ENCODE measurements around the gene RPSA.
A peak's percentile ranks its signal among the peaks of the same experiment; 100 is the strongest.

Gene RPSA

DNA sequence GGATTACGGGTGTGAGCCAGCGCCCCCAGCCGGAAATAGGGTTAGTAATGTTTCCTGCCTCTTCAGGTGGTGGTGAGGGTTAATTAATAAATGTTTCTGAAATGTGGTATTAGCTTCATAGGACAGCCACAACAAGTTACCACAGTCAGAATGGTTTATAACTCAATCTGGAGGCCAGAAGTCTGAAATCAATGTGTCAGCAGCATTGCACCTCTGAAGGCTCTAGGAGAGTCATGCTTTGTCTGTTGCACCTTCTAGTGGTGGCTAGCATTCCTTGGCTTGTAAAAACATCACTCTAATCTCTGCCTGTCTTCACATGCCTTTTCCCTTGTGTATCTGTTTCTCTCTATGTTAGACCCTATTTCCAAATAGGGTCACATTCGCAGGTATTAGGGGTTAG, 7.8 kb upstream of the RPSA start:
- no peak overlapping the region for H3K4me3 ChIP-seq (ENCODE audit: low read depth in 1 of 2, low read length in 2 of 2)
- ATAC-seq (ENCODE audit: insufficient read depth, low read depth) (no peak), DNase-seq (no peak)
- H3K9me3 ChIP-seq (ENCODE audit: insufficient read depth, low read length, severe bottlenecking), result no peaks in the 10 kb centered on the region
- H3K27me3 ChIP-seq (ENCODE audit: insufficient read depth, low read length, poor library complexity), result no peaks in the 10 kb centered on the region
- H3K27ac ChIP-seq (ENCODE audit: low read length), result no peak overlapping the region
- no peak for TF ChIP-seq EZH2 (IDR thresholded peaks at IDR 0.05; ENCODE audit: borderline replicate concordance, low read depth, low read length, severe bottlenecking)
- TF ChIP-seq, protein P1, sequence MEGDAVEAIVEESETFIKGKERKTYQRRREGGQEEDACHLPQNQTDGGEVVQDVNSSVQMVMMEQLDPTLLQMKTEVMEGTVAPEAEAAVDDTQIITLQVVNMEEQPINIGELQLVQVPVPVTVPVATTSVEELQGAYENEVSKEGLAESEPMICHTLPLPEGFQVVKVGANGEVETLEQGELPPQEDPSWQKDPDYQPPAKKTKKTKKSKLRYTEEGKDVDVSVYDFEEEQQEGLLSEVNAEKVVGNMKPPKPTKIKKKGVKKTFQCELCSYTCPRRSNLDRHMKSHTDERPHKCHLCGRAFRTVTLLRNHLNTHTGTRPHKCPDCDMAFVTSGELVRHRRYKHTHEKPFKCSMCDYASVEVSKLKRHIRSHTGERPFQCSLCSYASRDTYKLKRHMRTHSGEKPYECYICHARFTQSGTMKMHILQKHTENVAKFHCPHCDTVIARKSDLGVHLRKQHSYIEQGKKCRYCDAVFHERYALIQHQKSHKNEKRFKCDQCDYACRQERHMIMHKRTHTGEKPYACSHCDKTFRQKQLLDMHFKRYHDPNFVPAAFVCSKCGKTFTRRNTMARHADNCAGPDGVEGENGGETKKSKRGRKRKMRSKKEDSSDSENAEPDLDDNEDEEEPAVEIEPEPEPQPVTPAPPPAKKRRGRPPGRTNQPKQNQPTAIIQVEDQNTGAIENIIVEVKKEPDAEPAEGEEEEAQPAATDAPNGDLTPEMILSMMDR (IDR thresholded peaks at IDR 0.05; ENCODE audit: borderline replicate concordance, extremely low read depth, low read length, poor library complexity, severe bottlenecking), result peak; percentile 43
- no peaks in the 10 kb centered on the region for H4K20me1 ChIP-seq (ENCODE audit: insufficient read depth, low read length)
- H2AFZ ChIP-seq (ENCODE audit: low read depth, low read length), result no peak overlapping the region
- H3K4me1 ChIP-seq (ENCODE audit: insufficient read depth, low read length), result no peaks in the 10 kb centered on the region
- no peaks in the 10 kb centered on the region for H3K79me2 ChIP-seq (ENCODE audit: insufficient read depth, low read length)
- H3K36me3 ChIP-seq (ENCODE audit: insufficient read depth, low read length), result peaks cover 70% of the 10 kb centered on the region
- no peak overlapping the region for H3K9ac ChIP-seq (ENCODE audit: low read depth, low read length)
- H3K4me2 ChIP-seq (ENCODE audit: insufficient read depth, low read length), result no peak overlapping the region

DNA sequence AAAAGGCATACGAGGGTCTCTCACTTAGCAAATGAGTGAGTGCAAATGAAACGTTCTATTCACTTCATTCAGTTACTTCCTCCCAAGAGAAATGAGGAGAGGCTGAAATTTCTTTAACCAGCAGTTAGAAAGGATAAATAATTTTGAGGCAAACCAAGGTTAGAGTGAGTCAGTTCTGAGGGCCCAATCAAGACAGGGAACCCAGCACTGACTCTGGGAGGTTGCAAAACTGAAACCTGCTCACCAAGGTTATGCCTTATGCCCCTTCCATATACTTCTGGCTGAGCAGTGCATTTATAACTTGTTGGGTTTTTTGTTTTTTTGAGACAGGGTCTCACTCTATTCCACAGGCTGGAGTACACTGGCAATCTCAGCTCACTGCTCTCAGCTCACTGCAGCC, 4.5 kb upstream of the RPSA start:
- Histone ChIP-seq H3K27ac (ENCODE audit: low read length) (no peak overlapping the region), H3K79me2 (ENCODE audit: insufficient read depth, low read length) (peaks cover 12% of the 10 kb centered on the region), H3K27me3 (ENCODE audit: insufficient read depth, low read length, poor library complexity) (no peaks in the 10 kb centered on the region), H2AFZ (ENCODE audit: low read depth, low read length) (no peak overlapping the region), H4K20me1 (ENCODE audit: insufficient read depth, low read length) (peaks cover 4% of the 10 kb centered on the region), H3K4me3 (ENCODE audit: low read depth in 1 of 2, low read length in 2 of 2) (no peak overlapping the region), H3K9ac (ENCODE audit: low read depth, low read length) (no peak overlapping the region), H3K4me2 (ENCODE audit: insufficient read depth, low read length) (no peak overlapping the region), H3K9me3 (ENCODE audit: insufficient read depth, low read length, severe bottlenecking) (no peaks in the 10 kb centered on the region), H3K4me1 (ENCODE audit: insufficient read depth, low read length) (peaks cover 14% of the 10 kb centered on the region), H3K36me3 (ENCODE audit: insufficient read depth, low read length) (peaks cover 40% of the 10 kb centered on the region)
- DNase-seq (no peak), ATAC-seq (ENCODE audit: insufficient read depth, low read depth) (no peak)
- TF ChIP-seq, protein P1 (IDR thresholded peaks at IDR 0.05; ENCODE audit: borderline replicate concordance, extremely low read depth, low read length, poor library complexity, severe bottlenecking), result no peak
- TF ChIP-seq EZH2 (IDR thresholded peaks at IDR 0.05; ENCODE audit: borderline replicate concordance, low read depth, low read length, severe bottlenecking), result no peak

DNA sequence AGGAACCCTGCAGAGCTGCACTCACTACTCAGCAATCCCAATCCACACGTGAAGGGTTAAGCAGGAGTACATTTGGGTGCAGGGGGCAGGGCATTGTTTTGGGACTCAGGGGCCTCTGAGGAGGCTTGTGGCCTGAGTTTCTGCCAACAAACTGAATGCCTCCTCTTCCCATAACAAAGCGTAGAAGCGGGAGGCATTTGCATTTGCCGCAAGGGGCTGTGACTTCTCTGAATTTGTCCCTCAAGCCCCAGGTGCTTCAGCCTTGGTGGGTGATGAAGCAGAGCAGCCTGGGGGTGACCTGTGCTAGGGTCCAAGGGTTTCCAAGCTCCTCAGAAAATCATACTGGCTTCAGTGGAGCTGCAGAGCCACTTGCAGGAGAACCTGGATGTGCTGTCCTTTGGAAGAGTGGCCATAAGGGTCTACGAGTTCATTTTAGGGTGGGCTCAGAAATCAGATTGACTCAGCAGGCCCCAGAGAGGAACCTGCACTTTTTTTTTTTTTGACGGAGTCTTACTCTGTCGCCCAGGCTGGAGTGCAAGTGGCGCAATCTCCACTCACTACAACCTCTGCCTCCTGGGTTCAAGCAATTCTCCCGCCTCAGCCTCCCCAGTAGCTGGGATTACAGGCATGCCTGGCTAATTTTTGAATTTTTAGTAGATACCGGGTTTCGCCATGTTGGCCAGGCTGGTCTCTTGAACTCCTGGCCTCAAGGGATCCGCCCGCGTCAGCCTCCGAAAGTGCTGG, 1.4 kb upstream of the RPSA start:
- H3K9ac ChIP-seq (ENCODE audit: low read depth, low read length), result peak overlapping the region; percentile 94
- H3K79me2 ChIP-seq (ENCODE audit: insufficient read depth, low read length), result peaks cover 43% of the 10 kb centered on the region
- no peak overlapping the region for H2AFZ ChIP-seq (ENCODE audit: low read depth, low read length)
- peak overlapping the region; percentile 99 for H3K4me2 ChIP-seq (ENCODE audit: insufficient read depth, low read length)
- ATAC-seq (ENCODE audit: insufficient read depth, low read depth) (no peak), DNase-seq (no peak)
- peaks cover 44% of the 10 kb centered on the region for H3K4me1 ChIP-seq (ENCODE audit: insufficient read depth, low read length)
- peak overlapping the region in 1 of 2 experiments; percentile 99; a peak in 2 of 4 replicates for H3K4me3 ChIP-seq (ENCODE audit: low read depth in 1 of 2, low read length in 2 of 2)
- TF ChIP-seq, protein P1 (IDR thresholded peaks at IDR 0.05; ENCODE audit: borderline replicate concordance, extremely low read depth, low read length, poor library complexity, severe bottlenecking), result no peak
- no peak for TF ChIP-seq EZH2 (IDR thresholded peaks at IDR 0.05; ENCODE audit: borderline replicate concordance, low read depth, low read length, severe bottlenecking)
- no peaks in the 10 kb centered on the region for H3K9me3 ChIP-seq (ENCODE audit: insufficient read depth, low read length, severe bottlenecking)
- H4K20me1 ChIP-seq (ENCODE audit: insufficient read depth, low read length), result peaks cover 34% of the 10 kb centered on the region
- H3K27ac ChIP-seq (ENCODE audit: low read length), result peak overlapping the region; percentile 95; the same call in 1 of the 2 replicates
- H3K27me3 ChIP-seq (ENCODE audit: insufficient read depth, low read length, poor library complexity), result no peaks in the 10 kb centered on the region
- peaks cover 41% of the 10 kb centered on the region for H3K36me3 ChIP-seq (ENCODE audit: insufficient read depth, low read length)
